Sigmoid colon (tissue), 7 donors: ENCODE measurements around the gene TBC1D8. TPM values are rescaled to one million over a fixed set of nuclear protein-coding genes. Genes with fewer than 3 reads are reported as not detected.

Experiments
- DNase-seq: peaks from one replicate; pipeline ENCODE4 v3.0.0-alpha.2; 2019
- H3K27ac ChIP-seq, 4 donors: fragments of 200-600 bp; sonication (generic); one replicate each; pipeline ENCODE4 v1.5.1; 2016 to 2019; ENCODE audit warnings: mild to moderate bottlenecking in 1 of 4
- H3K27me3 ChIP-seq, 3 donors: fragments of 200-600 bp; sonication (generic); one replicate each; pipeline ENCODE4 v1.5.1; 2019; ENCODE audit warnings: mild to moderate bottlenecking in 1 of 3
- H3K36me3 ChIP-seq, 4 donors: fragments of 200-600 bp; sonication (generic); one replicate each; pipeline ENCODE4 v1.5.1; 2016 to 2019
- H3K4me1 ChIP-seq, 4 donors: fragments of 200-600 bp; sonication (generic); one replicate each; pipeline ENCODE4 v1.5.1; 2017 to 2019
- H3K4me3 ChIP-seq, 4 donors: fragments of 200-600 bp; sonication (generic); one replicate each; pipeline ENCODE4 v1.5.1; 2017 to 2019; ENCODE audit warnings: mild to moderate bottlenecking in 2 of 4, moderate library complexity in 1 of 4
- H3K9me3 ChIP-seq, 4 donors: fragments of 200-600 bp in 3 of 4; sonication (generic) in 3 of 4; one replicate each; pipeline versions ENCODE4 v1.5.1 to v1.6.1; 2013 to 2019
- EP300 ChIP-seq, 4 donors: sonication (generic); formaldehyde crosslinking; IDR thresholded peaks; one replicate each; pipeline ENCODE4 v1.6.1; 2017; ENCODE audit warnings: antibody characterized with exemption in 4 of 4
- POLR2A ChIP-seq, 2 donors: fragments of 450-650 bp; IDR thresholded peaks; one replicate each; pipeline ENCODE4 v1.6.1; 2016; ENCODE audit warnings: antibody characterized with exemption in 2 of 2, mild to moderate bottlenecking in 2 of 2, moderate library complexity in 2 of 2
- POLR2AphosphoS5 ChIP-seq, 4 donors: sonication (generic); formaldehyde crosslinking; IDR thresholded peaks; one replicate each; pipeline ENCODE4 v1.6.1; 2017; ENCODE audit warnings: antibody characterized with exemption in 4 of 4
- WGBS, 2 donors: extraction: QIAGEN DNeasy Blood & Tissue Kit; methylation state at CpG; one replicate each; pipeline ENCODE4 v1.1.7; 2013; 5-methylcytosine and 5-hydroxymethylcytosine counted together
- intact Hi-C: fragments of 100-400 bp; cut with DNase I; formaldehyde crosslinking; loops from one replicate; pipeline ENCODE4 v1.15.1; 2023
- polyA plus RNA-seq, 3 donors: library from polyadenylated mRNA; stranded (reverse); fragments of 200-250 nt; gene quantifications; one replicate each; pipeline ENCODE4 v1.2.3, GENCODE V29; 2013
- total RNA-seq, 4 donors: library from RNA; depleted of rRNA; stranded (reverse); fragments of >200 nt; gene quantifications; one replicate each; pipeline ENCODE4 v1.1.0, GENCODE V29; 2016
- TF ChIP-seq, protein P1 (sequence below), 4 experiments: fragments of 450-650 bp in 3 of 4; fragments of 200-600 bp in 1 of 4; IDR thresholded peaks; one replicate each; pipeline ENCODE4 v1.5.1; 2016 to 2019; ENCODE audit warnings: antibody characterized with exemption in 4 of 4, mild to moderate bottlenecking in 3 of 4, moderate library complexity in 2 of 4
- donor health status: healthy with polysubstance abuse.
- donor health status: Bipolar disorder and iron deficiency.
- donor health status: healthy.

Gene TBC1D8
- total and polyA plus RNA-seq, 7 donors, result 3.0 to 24.1 (median 15.7) TPM

- Histone ChIP-seq H3K27ac (no peak overlapping the region), H3K4me3 (no peak overlapping the region), H3K36me3 (no peaks in the 10 kb centered on the region), H3K9me3 (no peaks in the 10 kb centered on the region), H3K27me3 (no peaks in the 10 kb centered on the region), H3K4me1 (peaks cover 0 to 27% (median 23%) of the 10 kb centered on the region in 4 donors)
- WGBS, 2 donors, result 62 to 70% methylated on average over 2 of the region's 2 CpGs
- DNase-seq, result no peak
- TF ChIP-seq POLR2AphosphoS5 (IDR thresholded peaks at IDR 0.05), result no peak
- TF ChIP-seq, protein P1, sequence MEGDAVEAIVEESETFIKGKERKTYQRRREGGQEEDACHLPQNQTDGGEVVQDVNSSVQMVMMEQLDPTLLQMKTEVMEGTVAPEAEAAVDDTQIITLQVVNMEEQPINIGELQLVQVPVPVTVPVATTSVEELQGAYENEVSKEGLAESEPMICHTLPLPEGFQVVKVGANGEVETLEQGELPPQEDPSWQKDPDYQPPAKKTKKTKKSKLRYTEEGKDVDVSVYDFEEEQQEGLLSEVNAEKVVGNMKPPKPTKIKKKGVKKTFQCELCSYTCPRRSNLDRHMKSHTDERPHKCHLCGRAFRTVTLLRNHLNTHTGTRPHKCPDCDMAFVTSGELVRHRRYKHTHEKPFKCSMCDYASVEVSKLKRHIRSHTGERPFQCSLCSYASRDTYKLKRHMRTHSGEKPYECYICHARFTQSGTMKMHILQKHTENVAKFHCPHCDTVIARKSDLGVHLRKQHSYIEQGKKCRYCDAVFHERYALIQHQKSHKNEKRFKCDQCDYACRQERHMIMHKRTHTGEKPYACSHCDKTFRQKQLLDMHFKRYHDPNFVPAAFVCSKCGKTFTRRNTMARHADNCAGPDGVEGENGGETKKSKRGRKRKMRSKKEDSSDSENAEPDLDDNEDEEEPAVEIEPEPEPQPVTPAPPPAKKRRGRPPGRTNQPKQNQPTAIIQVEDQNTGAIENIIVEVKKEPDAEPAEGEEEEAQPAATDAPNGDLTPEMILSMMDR (IDR thresholded peaks at IDR 0.05), result no peak
- TF ChIP-seq POLR2A (IDR thresholded peaks at IDR 0.05), result no peak
- no peak for TF ChIP-seq EP300 (IDR thresholded peaks at IDR 0.05)
- intact Hi-C loops, result no loop called here
Observed at GRCh38 chr2:101147971-101148370, 3.2 kb downstream of the TBC1D8 start.

DNA sequence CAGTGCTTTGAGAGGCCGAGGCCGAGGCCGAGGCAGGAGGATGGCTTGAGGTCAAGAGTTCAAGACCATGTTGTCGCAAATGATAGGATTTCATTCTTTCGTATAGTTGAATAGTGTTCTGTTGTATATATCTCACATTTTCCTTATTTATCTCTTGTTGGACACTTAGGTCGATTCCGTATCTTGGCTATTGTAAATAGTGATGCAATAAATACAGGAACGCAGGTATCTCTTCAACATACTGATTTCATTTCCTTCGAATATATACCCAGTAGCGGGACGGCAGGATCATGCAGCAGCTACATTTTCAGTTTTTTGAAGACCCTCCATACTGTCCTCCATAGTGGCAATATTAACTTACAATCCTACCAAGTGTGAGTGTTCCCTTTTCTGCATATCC is 4.1 kb downstream of the TBC1D8 start:
- intact Hi-C loops, result no loop called here
- DNase-seq, result no peak

GRCh38 chr2:101146535-101146934 is 4.6 kb downstream of the TBC1D8 start:
- intact Hi-C loops, result no loop called here
- Histone ChIP-seq H3K4me1 (peaks cover 0 to 15% (median 12%) of the 10 kb centered on the region in 4 donors), H3K27me3 (no peaks in the 10 kb centered on the region), H3K9me3 (no peaks in the 10 kb centered on the region), H3K4me3 (no peak overlapping the region), H3K27ac (no peak overlapping the region), H3K36me3 (no peaks in the 10 kb centered on the region)
- WGBS, 2 donors, result 78 to 86% methylated on average over 2 of the region's 2 CpGs
- DNase-seq, result no peak
- no peak for TF ChIP-seq POLR2AphosphoS5 (IDR thresholded peaks at IDR 0.05)
- TF ChIP-seq, protein P1 (IDR thresholded peaks at IDR 0.05), result no peak
- TF ChIP-seq POLR2A (IDR thresholded peaks at IDR 0.05), result no peak
- TF ChIP-seq EP300 (IDR thresholded peaks at IDR 0.05), result no peak

More for the DNA sequence above, 4.1 kb downstream of the TBC1D8 start:
- Histone ChIP-seq H3K27me3 (no peaks in the 10 kb centered on the region), H3K9me3 (no peaks in the 10 kb centered on the region), H3K4me1 (peaks cover 0 to 18% (median 15%) of the 10 kb centered on the region in 4 donors), H3K4me3 (no peak overlapping the region), H3K27ac (no peak overlapping the region), H3K36me3 (no peaks in the 10 kb centered on the region)
- TF ChIP-seq, protein P1 (IDR thresholded peaks at IDR 0.05), result no peak
- TF ChIP-seq POLR2A (IDR thresholded peaks at IDR 0.05), result no peak
- no peak for TF ChIP-seq POLR2AphosphoS5 (IDR thresholded peaks at IDR 0.05)
- no peak for TF ChIP-seq EP300 (IDR thresholded peaks at IDR 0.05)
- 95 to 96% methylated on average over 11 of the region's 11 CpGs for WGBS, 2 donors

DNA sequence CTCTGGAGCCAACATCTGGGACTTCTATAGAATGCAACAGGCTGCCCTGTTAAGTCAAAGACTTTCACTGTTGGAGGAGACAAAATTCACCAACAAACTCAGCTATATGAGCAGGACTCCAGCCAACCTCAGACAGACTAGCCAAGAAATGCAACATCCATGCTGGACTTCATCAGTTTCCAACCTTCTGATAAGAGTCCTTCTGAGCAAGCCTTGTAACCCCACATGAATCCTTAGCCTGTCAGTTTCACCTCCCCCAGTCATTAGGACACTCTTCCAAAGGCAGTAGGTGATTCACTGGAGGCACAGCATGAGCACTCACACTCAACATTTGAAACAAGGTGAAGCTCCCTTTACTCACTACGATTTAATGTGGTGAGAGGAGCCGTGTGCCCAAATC is 5.8 kb downstream of the TBC1D8 start:
- H3K9me3 ChIP-seq, result no peaks in the 10 kb centered on the region
- TF ChIP-seq, protein P1 (IDR thresholded peaks at IDR 0.05), result no peak
- TF ChIP-seq POLR2AphosphoS5 (IDR thresholded peaks at IDR 0.05), result no peak
- TF ChIP-seq EP300 (IDR thresholded peaks at IDR 0.05), result no peak
- no peak for TF ChIP-seq POLR2A (IDR thresholded peaks at IDR 0.05)
- no peak overlapping the region for H3K4me3 ChIP-seq
- H3K27ac ChIP-seq, result no peak overlapping the region
- intact Hi-C loops, result no loop called here
- DNase-seq, result no peak
- 85 to 93% methylated on average over 2 of the region's 2 CpGs for WGBS, 2 donors
- H3K27me3 ChIP-seq, result no peaks in the 10 kb centered on the region
- H3K4me1 ChIP-seq, result peaks cover 0 to 13% (median 10%) of the 10 kb centered on the region in 4 donors
- H3K36me3 ChIP-seq, result no peaks in the 10 kb centered on the region

DNA sequence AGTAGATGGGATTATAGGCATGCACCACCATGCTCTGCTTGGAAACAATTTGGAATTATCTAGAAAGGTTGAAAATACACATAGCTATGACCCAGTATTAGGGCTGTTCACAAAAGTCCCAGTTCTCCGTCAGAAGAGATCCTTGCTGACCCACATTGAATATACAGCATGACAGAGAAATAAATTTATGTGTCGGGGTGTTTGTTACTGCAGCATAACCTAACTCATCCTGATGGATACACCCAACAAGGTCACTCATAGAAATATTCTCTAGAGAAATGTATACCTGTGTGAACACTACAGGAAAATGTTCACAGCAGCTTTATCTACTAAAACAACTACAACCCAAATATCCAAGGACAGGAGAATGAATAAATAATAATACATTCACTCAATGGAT is 9.0 kb downstream of the TBC1D8 start:
- no peak overlapping the region for H3K4me3 ChIP-seq
- WGBS, 2 donors, result 95 to 97% methylated on average over 2 of the region's 2 CpGs
- TF ChIP-seq, protein P1 (IDR thresholded peaks at IDR 0.05), result no peak
- no peak for TF ChIP-seq POLR2A (IDR thresholded peaks at IDR 0.05)
- TF ChIP-seq EP300 (IDR thresholded peaks at IDR 0.05), result no peak
- no peak for TF ChIP-seq POLR2AphosphoS5 (IDR thresholded peaks at IDR 0.05)
- H3K36me3 ChIP-seq, result no peaks in the 10 kb centered on the region
- DNase-seq, result no peak
- intact Hi-C loops, result no loop called here
- no peak overlapping the region for H3K27ac ChIP-seq
- no peaks in the 10 kb centered on the region for H3K27me3 ChIP-seq
- no peaks in the 10 kb centered on the region for H3K4me1 ChIP-seq
- H3K9me3 ChIP-seq, result no peaks in the 10 kb centered on the region
